HFF-Myc (cell line): ENCODE measurements around the gene FAM13A.

Source experiments
- DNase-seq: peaks from one replicate; pipeline ENCODE4 v3.0.0-alpha.2; 2011; ENCODE audit warnings: low read depth; ENCODE audit errors: extremely low read depth
- H3K4me3 ChIP-seq: replicated peaks from 2 replicates; pipeline ENCODE4 v1.5.1; 2011; ENCODE audit warnings: low read depth, mild to moderate bottlenecking, control low read depth, low read length
- CTCF ChIP-seq: IDR thresholded peaks from 2 replicates; pipeline ENCODE4 v1.5.1; 2012; ENCODE audit warnings: mild to moderate bottlenecking, low read depth, low read length, control low read depth; ENCODE audit errors: missing control alignments

FAM13A gene

GRCh38 chr4:88788424-88788823 lies 268.6 kb downstream of the FAM13A start:
- DNase-seq, result no peak
- H3K4me3 ChIP-seq, result no peak overlapping the region
- no peak for TF ChIP-seq CTCF

DNA sequence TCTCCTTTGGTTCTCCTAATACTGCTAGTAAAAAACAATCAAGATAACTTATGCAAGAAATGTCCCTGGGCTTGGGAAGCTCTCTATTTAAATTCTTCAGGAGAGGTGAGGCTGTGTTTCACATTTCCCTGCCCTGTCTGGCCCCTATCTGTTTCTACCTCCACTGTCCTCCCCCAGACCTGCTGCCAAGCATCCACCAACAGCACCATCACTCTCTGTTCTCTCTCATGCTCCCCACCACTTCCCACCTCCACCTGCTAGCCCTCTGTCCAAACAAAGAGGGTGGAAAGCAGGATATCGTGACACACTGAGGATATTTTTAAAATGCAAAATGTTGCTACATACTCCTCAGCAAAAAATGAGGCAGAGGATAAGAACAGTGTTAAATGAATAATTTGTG lies 271.0 kb downstream of the FAM13A start:
- DNase-seq, result no peak

GRCh38 chr4:88780389-88780788 lies 276.6 kb downstream of the FAM13A start:
- DNase-seq, result no peak
- TF ChIP-seq CTCF, result no peak
- no peak overlapping the region for H3K4me3 ChIP-seq

More for the DNA sequence above, 271.0 kb downstream of the FAM13A start:
- H3K4me3 ChIP-seq, result no peak overlapping the region
- no peak for TF ChIP-seq CTCF

DNA sequence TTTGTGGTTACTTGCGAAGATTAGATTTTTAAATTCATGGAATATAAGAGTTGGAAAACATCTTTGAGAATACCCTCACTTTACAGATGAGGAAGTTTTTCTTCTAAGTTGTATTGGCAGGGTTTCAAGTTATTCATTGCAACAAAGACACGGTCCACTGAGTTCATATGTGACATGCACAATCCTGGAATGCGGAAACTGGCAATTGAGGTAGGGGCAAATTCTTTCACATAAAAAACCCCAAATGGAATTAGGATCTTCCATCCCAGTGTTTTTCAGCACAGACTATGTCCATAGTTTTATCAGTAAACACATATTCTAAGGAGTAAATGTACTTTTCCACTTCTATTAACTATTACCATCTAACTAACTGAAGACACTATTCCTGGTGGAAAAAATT lies 277.6 kb downstream of the FAM13A start:
- TF ChIP-seq CTCF, result no peak
- H3K4me3 ChIP-seq, result no peak overlapping the region
- DNase-seq, result no peak

DNA sequence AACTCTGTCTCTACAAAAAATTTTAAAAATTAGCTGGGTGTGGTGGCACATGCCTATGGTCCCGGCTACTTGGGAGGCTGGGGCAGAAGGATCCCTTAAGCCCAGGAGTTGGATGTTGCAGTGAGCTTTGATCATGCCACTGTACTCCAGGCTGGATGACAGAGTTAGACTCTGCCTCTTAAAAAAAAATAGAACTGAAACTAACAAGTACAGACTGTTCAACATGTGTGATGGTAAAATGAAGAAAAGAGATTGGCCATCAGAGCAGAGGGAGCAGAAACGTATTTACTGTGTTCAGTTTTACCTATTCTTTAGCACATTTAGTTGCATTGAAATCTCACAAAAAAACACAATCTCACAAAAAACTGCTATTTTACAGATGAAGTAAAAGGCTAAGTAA lies 281.5 kb downstream of the FAM13A start:
- TF ChIP-seq CTCF, result no peak

DNA sequence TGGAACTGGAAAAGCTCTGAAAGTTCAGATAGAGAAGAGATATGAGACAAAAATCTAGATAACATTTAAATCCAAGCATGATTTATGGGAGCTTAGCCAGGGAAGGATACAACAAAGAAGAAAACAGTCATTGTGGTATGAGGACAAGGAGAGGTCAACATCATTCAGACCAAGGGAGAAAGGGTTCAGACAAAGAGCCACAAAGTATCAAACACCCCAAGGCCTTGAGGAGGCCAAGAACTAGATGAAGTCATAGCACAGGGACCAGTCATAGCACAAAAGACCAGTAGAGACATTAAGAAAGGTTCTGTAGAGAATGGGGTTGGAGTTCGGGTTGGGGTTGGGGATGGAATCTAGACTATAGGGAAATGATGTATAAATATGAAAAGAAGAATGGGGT lies 282.0 kb downstream of the FAM13A start:
- H3K4me3 ChIP-seq, result no peak overlapping the region
- no peak for DNase-seq
- TF ChIP-seq CTCF, result no peak

More for the DNA sequence above, 281.5 kb downstream of the FAM13A start:
- DNase-seq, result no peak
- no peak overlapping the region for H3K4me3 ChIP-seq

DNA sequence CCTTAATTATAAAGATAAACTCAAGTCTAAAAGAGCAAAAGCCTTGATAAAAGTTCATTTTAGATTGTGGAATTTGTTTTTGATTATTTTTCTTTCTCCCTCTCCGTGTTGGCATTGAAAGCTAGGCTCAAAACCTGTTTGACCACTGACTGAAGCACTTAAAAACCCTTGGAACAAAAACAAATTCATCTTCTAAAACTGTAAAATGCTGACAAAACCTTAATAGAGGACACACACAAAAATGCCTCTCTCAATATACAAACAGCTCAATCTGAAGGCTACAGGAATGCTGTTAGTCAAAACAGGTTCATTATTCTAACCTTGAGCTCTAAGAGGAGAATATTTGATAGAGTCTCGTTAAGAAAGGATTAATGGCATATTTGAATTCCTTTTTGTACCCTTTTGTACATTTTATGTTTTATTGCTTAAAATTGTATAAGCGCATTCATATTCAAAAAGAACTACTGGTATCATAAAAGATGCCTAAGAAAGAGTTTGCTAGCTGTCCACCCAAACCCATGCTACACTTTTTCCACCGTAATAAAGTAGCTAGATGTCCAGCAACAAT lies 285.0 kb downstream of the FAM13A start:
- H3K4me3 ChIP-seq, result no peak overlapping the region
- no peak for DNase-seq
- no peak for TF ChIP-seq CTCF
